MM.1S (cell line): ENCODE results near the gene RAD9B.

ENCODE experiments used
- EZH2 ChIP-seq: fragments of 300-600 bp; sonication (generic); optimal IDR thresholded peaks from 2 replicates; pipeline ENCODE3; 2017; ENCODE audit warnings: low read depth, mild to moderate bottlenecking, antibody characterized with exemption, low read length, mixed read lengths
- EZH2phosphoT487 ChIP-seq: fragments of 300-600 bp; sonication (generic); IDR thresholded peaks from 2 replicates; pipeline ENCODE4 v1.6.1; 2018; ENCODE audit warnings: antibody characterized with exemption, low read length
- TF ChIP-seq, protein P1 (sequence below): fragments of 300-600 bp; sonication (generic); IDR thresholded peaks from 2 replicates; pipeline ENCODE4 v1.5.1; 2016; ENCODE audit warnings: antibody characterized with exemption, low read length, mixed read lengths

DNA sequence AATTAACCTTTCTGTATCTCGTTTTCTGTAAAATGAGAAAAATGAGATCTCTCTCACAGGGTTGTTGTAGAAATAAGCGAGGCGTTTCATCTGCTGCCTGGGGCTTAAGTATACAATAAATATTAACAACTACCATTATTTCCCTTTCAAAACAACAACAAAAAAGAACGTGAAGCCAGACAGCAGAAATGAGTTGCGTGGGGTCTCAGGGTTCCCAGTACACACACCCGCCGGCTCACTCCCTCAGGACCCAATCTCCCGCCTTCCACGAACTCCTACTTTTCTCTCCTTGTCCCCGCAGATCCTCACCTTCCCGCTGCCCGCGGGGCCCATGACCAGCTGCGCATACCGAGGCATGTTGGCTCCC lies 34.3 kb upstream of the RAD9B start:
- TF ChIP-seq, protein P1, sequence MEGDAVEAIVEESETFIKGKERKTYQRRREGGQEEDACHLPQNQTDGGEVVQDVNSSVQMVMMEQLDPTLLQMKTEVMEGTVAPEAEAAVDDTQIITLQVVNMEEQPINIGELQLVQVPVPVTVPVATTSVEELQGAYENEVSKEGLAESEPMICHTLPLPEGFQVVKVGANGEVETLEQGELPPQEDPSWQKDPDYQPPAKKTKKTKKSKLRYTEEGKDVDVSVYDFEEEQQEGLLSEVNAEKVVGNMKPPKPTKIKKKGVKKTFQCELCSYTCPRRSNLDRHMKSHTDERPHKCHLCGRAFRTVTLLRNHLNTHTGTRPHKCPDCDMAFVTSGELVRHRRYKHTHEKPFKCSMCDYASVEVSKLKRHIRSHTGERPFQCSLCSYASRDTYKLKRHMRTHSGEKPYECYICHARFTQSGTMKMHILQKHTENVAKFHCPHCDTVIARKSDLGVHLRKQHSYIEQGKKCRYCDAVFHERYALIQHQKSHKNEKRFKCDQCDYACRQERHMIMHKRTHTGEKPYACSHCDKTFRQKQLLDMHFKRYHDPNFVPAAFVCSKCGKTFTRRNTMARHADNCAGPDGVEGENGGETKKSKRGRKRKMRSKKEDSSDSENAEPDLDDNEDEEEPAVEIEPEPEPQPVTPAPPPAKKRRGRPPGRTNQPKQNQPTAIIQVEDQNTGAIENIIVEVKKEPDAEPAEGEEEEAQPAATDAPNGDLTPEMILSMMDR, result no peak
- TF ChIP-seq EZH2phosphoT487, result no peak
- no peak for TF ChIP-seq EZH2
